Fibroblast of skin of scalp (primary cell): Measurements from ENCODE around the gene OPN1MW3. TPM values are rescaled to one million over a fixed set of nuclear protein-coding genes. Genes with fewer than 3 reads are reported as not detected.
"Not testable (repeated sequence)": the region's sequence is repeated elsewhere in the genome, so short reads cannot be mapped to it uniquely, and the experiment has no call there.

ENCODE experiments used
- DNase-seq: peaks from one replicate; pipeline ENCODE4 v3.0.0-alpha.2; 2013
- polyA plus RNA-seq, 2 experiments: library from polyadenylated mRNA; unstranded; fragments of 120-200 nt; gene quantifications; one replicate each; pipeline ENCODE4 v1.2.1, GENCODE V29; 2013; ENCODE audit not compliant: insufficient read length in 2 of 2

OPN1MW3 gene
- not detected for polyA plus RNA-seq (2013, experiment 1 of 2; ENCODE audit: insufficient read length)
- not detected for polyA plus RNA-seq (2013, experiment 2 of 2; ENCODE audit: insufficient read length)

GRCh38 chrX:154257282-154257681, at the start of gene OPN1MW3:
TSS of gene OPN1MW3 (plus strand) at chrX:154257582. CDS start at chrX:154257620, 38 bp downstream.
- not testable (repeated sequence) for DNase-seq

DNA sequence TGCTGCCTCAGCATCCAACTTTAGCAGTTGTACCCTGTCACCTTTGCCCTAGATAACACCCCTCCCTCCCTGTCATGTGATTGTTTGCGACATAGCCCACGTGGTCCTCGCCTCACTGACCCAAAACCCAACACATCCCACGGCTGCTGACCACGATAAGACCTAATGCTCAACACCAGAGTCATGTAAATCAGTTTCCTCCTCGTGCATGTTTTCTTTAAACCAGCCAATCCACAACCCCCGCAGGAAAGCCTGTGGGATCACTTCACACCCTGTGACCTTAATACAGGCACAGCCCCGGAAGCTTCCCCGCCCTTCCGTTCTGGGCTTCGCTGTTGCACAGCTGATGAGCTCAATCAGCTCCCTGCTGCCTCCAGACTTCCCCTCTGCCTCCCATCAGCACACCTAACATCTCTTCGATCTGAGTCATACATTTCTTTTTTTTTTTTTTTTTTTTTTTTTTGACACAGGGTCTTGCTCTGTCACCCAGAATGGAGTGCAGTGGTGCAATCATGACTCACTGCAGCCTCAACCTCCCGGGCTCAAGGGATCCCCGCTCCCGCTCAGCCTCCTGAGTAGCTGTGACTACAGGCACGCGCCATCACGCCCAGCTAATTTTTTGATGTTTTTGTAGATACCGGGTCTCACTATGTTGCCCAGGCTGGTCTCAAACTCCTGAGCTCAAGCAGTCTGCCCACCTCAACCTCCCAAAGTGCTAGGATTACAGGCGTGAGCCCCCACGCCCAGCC, 47.5 kb upstream of the OPN1MW3 start:
- not testable (repeated sequence) for DNase-seq

DNA sequence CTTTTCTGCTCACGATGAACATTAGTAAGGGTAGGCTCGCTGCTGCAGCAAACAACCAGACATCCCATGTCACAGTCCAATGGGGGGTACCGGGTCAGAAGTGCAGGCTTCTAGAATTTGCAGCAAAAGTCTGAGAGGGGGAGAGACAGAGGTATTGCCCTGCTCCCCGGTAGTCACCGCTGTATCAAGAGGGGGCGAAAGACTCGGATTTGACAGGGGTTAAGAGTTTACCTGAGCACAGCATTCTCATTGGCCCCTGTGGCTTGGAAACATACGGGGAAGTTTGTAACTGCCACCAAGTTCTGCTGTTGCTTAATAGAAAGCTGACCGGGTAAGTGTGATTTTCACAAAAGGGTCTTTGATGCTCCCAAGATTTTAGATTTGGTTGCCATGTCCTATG, 46.3 kb upstream of the OPN1MW3 start:
- DNase-seq: not testable (repeated sequence)

- DNase-seq: not testable (repeated sequence)
Observed at GRCh38 chrX:154211499-154211898, 45.9 kb upstream of the OPN1MW3 start.

GRCh38 chrX:154219456-154219855, 37.9 kb upstream of the OPN1MW3 start, which contains the start of gene OPN1MW2:
TSS of gene OPN1MW2 (plus strand) at chrX:154219756. CDS start at chrX:154219816, 60 bp downstream.
- DNase-seq: not testable (repeated sequence)

DNA sequence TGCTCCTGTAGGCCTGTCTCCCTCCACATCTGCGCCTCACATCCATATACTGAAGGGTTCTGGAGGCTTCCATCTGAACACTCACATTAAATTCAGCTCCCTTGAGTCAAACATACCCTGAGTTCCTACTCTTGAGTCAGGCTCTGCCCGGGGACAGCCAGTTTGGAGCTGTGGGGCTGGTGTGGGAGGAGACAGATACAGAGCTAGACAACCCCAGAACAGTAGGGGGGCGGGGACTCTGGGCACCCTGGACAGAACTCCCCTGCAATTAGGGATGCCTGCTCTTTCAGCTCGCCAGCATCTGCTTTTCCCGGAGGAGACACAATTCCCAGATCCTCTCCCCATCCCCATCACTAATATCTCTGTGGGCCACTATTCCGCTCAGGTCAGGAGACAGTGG, 32.1 kb upstream of the OPN1MW3 start:
- not testable (repeated sequence) for DNase-seq

DNA sequence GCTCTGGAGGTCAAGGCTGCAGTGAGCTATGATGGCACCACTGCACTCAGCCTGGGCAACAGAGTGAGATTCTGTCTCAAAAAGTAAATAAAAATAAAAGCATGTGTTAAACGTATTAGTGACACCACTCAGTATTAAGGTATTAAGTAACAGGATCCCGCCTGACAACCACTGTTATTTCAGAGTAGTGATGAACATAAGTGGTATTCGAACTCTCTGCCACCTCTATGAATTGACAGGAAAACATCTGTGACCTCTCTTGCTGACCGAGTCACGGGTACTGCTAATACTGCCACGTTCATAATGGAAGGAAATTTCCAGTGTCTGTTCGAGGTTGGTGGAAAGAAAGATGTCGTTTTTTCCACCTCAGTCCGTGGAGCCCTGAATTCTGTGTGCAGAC, 30.7 kb upstream of the OPN1MW3 start:
- not testable (repeated sequence) for DNase-seq

- DNase-seq: not testable (repeated sequence)
Observed at GRCh38 chrX:154231443-154231842, 25.9 kb upstream of the OPN1MW3 start.

DNA sequence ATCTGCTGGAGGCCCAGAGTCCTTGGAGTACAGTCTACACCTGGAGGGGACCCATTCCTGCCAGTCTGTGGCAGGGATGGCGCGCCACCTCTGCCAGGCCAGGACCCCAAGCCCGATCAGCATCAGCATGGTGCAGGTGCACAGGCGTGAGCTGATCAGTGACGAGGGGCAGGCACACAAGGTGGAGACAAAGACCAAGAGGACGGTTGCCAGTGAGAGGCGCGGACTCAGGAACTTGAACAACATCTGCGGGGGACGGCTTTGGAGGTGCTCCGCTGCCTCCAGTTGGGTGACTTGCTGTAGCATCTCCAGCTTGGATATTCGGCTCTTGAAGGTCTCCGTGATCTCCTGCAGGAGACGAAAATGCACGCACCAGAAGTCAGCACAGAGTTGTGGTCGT, 23.8 kb upstream of the OPN1MW3 start:
- DNase-seq: not testable (repeated sequence)

DNA sequence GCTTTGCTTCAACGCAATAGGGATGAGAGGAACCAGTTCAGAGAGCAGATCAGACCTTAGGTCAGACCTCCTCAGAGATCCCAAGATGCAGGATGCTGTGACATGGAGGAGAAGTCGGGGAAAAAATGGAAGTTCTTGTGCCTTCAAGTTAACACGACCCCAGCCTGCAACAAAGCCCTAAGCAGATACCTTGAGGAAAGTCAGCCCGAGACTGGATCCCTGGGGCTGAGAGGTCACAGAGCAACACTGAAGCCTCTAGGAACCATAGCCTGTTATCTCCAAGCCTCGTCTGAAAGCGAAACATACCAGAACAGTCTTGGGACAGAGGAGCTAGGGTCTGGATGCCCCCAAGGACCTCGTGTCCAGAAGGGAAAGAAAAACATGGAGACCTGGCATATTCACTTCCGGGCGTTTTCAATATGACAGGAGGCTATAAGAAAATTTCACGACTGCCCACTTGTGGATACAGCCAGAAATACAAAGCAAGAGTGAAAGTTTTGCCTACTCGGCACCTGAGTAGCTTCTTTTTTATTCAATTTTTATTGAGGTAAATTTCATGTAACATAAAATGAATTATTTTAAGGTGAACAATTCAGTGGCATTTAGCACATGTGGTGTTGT, 18.3 kb upstream of the OPN1MW3 start:
- DNase-seq: not testable (repeated sequence)

DNA sequence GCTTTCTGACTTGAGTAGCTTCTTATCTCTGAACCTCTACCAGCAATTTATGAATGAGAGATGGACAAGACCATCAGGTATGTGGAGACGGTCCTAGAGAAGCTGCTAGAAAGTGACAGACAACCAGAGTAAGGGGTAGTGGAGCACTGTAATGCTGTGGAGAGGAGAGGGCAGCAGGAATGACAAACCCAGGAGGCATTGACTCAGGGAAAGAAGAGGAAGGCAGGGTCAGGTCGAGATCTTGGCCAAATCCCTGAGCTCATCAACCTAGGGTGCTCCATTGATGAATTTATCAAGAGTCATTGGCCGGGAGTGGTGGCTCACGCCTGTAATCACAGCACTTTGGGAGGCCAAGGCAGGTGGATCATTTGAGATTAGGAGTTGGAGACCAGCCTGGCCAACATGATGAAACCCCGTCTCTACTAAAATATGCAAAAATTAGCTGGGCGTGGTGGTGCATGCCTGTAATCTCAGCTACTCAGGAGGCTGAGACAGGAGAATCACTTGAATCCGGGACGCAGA, 17.3 kb upstream of the OPN1MW3 start:
- not testable (repeated sequence) for DNase-seq

- DNase-seq: not testable (repeated sequence)
Observed at GRCh38 chrX:154247377-154248045, 9.9 kb upstream of the OPN1MW3 start.

DNA sequence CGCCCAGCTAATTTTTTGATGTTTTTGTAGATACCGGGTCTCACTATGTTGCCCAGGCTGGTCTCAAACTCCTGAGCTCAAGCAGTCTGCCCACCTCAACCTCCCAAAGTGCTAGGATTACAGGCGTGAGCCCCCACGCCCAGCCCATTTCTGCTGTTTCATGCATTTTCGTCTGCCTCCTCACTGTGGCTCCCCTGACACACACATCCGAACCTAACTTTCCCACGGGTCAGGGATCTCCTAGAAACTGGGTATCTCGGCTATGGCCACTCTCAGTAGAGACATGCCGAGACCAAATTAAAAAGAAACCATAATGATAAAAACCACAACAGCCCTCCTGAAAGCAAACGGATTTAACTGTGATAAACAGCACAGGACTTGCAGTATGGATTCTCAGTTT, 9.3 kb upstream of the OPN1MW3 start:
- not testable (repeated sequence) for DNase-seq

DNA sequence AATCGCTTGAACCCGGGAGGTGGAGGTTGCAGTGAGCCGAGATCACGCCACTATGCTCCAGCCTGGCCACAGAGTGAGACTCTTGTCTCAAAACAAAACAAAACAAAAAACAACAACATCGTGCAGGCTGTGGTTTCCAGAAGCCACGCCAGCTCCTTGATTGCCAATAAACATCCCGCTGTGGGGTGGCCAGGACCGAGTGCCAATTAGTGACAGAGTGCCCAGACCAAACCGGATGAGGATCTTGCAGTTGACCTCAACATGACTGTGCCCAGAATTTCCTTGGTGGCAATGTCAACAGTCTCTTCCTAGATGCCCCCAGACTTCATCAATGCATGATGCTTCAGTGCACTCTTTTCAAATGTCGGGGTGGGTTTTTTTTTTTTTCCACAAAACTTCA, 1.3 kb downstream of the OPN1MW3 start:
- not testable (repeated sequence) for DNase-seq

GRCh38 chrX:154263072-154263471, 5.7 kb downstream of the OPN1MW3 start:
- DNase-seq: not testable (repeated sequence)

DNA sequence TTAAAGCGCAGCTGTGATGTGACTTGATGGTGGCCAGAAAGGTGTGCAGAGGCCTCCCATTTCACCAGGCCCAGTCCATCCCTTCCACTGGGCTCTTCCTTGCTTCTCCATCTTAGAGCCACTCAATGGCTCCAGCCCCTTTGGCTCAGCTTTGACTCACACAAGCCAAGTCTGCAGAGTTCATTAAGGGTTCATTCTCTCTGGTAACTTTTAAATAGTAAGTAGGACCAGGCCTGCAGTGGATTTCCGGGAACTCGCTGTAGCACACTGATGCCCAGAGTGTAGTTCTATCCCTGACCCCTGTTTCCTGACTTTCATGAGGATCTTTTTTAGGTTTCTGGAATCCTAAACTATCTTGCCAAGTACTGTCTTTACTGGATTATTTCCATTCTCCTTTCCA, 11.9 kb downstream of the OPN1MW3 start:
- not testable (repeated sequence) for DNase-seq

GRCh38 chrX:154284489-154285338, 27.3 kb downstream of the OPN1MW3 start:
- not testable (repeated sequence) for DNase-seq

GRCh38 chrX:154286406-154286805, 29.0 kb downstream of the OPN1MW3 start:
- DNase-seq: not testable (repeated sequence)

DNA sequence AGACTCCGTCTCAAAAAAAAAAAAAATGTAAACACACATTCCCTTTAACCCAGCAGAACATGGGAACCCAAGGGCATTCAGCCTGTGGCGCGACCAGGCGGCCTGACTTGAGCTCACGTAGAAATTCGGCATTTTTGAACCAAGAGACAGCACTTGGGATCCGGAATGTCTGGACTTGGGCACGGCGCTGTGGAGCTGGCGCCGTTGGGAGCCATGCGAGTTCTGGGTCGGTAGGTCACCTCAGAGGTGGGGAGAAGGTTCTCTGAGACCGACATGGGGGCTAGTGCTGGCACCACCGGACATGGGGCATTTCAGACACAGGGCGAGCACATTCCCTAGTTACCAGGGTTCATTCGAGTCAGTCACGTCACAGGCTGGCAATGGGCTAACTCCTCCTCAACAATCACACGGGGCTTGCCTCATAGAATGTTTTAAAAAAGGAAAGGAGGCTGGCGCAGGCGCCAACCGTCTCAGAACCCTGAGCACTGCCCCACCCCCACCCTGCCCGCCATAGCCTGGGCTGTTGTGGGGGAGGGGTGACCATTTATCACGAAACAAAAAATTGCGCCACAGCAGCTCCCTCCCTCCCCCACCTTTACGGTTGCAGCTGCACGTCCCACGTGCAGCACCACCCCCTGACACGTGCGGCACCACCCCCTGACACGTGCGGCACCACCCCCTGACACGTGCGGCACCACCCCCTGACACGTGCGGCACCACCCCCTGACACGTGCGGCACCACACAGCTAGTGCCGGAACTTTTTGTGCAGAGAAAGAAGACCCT, 37.6 kb downstream of the OPN1MW3 start, which contains the start of gene TEX28:
TSS of gene TEX28 (minus strand) at position 334 of the 784 bp plus-strand sequence. CDS start 3,007 bp downstream, outside the sequence.
- no peak for DNase-seq

DNA sequence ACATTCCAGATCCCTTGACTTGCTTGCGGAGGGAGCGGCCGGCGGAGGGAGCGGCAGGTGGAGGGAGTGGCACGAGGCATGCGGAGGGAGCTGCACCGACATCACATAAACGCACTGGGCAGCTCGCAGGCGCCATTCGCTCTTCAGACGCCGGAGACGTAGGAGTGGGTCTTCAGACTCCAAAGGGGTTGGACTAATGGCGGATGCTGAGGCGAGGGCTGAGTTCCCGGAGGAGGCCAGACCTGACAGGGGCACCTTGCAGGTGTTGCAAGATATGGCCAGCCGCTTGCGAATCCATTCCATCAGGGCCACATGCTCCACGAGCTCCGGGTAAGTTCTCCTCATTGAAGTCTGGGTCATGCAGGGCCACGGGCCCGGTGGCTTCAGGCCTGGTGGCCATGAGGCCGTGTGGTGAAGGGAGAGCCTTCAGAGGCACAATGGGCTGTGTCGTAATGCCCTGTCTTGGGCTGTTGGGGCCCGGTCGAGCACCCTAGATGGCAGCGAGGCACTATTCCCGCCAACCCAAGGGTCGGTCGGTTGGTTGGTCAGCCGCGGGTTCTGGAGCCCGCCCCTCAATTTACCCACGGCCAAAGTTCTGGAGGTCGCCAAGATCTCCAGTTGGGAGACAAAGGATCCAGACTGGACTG, 38.4 kb downstream of the OPN1MW3 start, which contains the start of gene TKTL1:
TSS of gene TKTL1 (plus strand) at position 132 of the 647 bp plus-strand sequence. CDS start at position 197, 65 bp downstream.
- DNase-seq: no peak
